ENCODE data around the gene DDX24. TPM values are rescaled to one million over a fixed set of nuclear protein-coding genes. Genes with fewer than 3 reads are reported as not detected.

Gene DDX24
- total RNA-seq, 1 donor from 2014 or later, result 112 TPM

Other genes with a start within 250 kb of the DDX24 start
- gene FAM181A, start 153.9 kb downstream of the DDX24 start, total RNA-seq, result 2.4 TPM
- under 0.01 TPM for gene ASB2, start 104.6 kb downstream of the DDX24 start, total RNA-seq
- gene CCDC197, start 83.9 kb downstream of the DDX24 start, total RNA-seq, result not detected
- 4.9 TPM for gene OTUB2, start 54.9 kb downstream of the DDX24 start, total RNA-seq
- 7.3 TPM for gene IFI27L1, start 108 bp upstream of the DDX24 start, total RNA-seq
- 9.0 TPM for gene IFI27, start 29.5 kb upstream of the DDX24 start, total RNA-seq
- 17.9 TPM for gene IFI27L2, start 48.4 kb upstream of the DDX24 start, total RNA-seq
- 1.6 TPM for gene PPP4R4, start 93.1 kb upstream of the DDX24 start, total RNA-seq
- gene SERPINA10, start 212.1 kb upstream of the DDX24 start, total RNA-seq, result not detected
- not detected for gene SERPINA6, start 242.1 kb upstream of the DDX24 start, total RNA-seq